NCI-H524 (cell line): ENCODE data around the gene NFASC.

Experiments
- DNase-seq, 2 experiments: peaks; one replicate each; lab custom pipeline; 2025; lab: John Stamatoyannopoulos, UW

The NFASC gene

DNA sequence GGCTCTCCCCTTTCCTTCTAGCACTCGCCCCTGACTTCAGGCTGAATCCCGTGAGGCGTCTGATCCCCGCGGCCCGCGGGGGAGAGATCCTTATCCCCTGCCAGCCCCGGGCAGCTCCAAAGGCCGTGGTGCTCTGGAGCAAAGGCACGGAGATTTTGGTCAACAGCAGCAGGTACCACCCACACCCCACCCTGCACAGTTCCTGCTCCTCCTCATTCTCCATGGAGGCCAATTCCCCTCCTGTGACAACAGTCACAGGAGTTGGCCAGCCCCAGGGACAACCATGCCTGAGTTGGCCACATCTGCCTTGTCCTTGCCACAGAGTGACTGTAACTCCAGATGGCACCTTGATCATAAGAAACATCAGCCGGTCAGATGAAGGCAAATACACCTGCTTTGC is 193.6 kb downstream of the NFASC start:
- DNase-seq = no peak

DNA sequence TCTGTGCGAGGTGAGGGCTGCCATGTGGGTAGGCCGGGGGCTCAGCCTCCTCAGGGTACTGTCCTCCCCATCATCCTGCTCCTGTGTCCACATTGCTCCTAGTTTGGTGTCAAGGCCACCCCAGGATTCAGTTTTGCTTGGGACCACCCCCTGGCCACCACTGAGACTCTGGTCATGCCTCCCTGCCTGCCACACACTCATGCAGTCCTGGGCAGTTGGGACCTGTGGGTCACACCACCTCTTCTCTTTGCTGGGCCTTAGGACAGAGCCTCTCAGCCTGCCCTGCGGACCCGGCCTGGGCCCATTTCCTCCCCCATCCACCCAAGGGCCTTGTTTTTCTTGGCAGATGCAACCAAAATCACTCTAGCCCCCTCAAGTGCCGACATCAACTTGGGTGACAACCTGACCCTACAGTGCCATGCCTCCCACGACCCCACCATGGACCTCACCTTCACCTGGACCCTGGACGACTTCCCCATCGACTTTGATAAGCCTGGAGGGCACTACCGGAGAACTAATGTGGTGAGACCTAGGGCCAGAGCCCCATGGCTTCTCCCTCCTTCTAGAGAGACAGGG is 194.2 kb downstream of the NFASC start:
- no peak for DNase-seq

DNA sequence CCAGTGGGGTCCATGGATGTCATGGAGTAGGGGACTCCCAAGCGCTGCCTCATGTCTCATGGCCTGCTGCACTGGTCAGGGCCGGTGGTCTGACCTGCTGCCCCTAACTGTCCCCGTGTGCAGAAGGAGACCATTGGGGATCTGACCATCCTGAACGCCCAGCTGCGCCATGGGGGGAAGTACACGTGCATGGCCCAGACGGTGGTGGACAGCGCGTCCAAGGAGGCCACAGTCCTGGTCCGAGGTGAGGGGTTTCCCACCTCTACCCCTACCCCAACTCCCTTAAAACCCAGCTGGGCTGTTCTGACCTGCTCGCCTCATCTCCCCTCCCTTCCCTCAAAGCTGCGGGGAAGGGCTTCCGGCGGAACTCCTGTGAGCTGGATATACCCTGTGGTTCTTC is 195.0 kb downstream of the NFASC start:
- no peak for DNase-seq

DNA sequence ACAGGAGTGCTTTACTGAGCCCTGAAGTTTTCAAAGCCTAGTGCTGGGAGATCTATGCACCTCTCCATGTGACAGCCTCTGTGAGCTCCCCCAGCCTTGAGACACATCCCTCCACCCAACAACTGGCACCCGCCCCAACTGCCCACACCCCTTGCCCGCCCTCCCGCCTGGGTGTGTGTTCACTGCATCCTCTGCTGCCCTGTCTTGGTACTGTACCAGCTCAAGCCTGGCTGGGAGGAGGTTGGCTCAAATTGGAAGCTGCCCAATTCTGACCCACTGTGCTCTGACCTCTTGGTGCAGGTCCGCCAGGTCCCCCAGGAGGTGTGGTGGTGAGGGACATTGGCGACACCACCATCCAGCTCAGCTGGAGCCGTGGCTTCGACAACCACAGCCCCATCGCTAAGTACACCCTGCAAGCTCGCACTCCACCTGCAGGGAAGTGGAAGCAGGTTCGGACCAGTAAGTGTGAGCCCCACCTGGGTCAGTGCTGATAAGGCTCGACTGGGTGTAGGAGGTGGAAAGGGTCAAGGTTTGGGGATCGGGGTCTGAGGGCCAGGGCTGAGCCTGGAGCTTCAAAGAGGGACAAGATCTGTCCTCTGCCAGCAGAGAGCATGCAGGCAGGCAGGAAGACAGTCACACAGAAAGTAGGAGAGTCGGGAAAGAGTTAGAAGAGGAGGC is 195.6 kb downstream of the NFASC start:
- DNase-seq = no peak

DNA sequence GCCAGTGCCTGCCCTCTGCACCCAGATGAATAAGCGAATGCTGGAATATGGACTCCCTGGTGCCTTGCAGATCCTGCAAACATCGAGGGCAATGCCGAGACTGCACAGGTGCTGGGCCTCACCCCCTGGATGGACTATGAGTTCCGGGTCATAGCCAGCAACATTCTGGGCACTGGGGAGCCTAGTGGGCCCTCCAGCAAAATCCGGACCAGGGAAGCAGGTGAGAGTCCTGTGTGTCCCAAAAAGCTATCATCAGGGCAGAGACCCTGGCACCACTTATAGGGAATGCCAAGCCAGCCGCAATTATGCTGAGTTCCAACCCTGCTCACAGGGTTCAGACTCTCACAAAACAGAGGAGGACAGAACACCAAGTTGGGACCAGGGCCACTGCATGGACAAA is 196.4 kb downstream of the NFASC start:
- no peak for DNase-seq

DNA sequence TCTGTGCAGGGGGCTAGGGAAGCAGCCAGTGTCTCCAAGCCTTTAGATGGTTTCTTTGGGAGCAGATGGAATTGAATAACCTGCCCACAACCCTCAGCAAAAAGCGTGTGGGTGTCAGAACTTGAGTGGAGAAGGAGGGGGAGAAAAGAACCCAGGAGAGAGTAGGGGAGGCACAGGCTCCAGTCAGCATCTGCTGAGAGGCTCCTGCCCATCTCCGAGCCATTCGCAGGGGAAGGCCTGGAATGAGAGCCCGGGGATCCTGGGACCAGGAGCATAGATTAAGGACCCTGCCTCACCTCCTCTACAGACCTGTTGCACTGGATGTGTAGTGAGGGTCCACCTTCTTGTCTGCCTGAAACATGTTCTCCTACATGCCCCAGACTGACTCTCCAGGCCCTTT is 197.3 kb downstream of the NFASC start:
- DNase-seq = no peak

DNA sequence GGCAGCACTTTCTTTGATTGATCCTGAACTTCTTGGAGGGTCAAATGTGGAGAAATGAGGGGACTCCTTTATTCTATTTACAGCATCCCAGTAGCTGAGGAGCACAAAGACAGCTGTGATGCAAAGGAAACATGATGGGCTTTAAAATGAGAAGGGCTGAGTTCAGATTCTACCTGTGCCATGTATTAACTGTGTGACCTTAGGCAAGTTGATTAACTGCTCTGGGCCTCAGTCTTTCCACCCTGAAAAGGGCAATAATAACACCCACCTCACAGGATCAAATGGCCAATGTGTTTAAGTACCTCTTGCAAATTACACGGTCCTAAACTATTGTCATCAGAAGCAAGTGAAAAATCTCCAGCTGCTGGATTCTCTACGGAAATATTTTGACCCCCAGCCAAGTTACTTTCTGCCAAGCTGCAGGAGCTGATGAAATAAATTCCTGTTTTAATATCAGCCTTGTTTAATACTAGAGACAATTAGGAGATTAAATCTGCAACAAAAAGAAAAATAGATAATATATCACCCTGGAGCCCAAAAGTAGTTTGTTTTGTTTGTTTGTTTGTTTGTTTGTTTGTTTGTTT is 197.9 kb downstream of the NFASC start:
- DNase-seq = no peak

DNA sequence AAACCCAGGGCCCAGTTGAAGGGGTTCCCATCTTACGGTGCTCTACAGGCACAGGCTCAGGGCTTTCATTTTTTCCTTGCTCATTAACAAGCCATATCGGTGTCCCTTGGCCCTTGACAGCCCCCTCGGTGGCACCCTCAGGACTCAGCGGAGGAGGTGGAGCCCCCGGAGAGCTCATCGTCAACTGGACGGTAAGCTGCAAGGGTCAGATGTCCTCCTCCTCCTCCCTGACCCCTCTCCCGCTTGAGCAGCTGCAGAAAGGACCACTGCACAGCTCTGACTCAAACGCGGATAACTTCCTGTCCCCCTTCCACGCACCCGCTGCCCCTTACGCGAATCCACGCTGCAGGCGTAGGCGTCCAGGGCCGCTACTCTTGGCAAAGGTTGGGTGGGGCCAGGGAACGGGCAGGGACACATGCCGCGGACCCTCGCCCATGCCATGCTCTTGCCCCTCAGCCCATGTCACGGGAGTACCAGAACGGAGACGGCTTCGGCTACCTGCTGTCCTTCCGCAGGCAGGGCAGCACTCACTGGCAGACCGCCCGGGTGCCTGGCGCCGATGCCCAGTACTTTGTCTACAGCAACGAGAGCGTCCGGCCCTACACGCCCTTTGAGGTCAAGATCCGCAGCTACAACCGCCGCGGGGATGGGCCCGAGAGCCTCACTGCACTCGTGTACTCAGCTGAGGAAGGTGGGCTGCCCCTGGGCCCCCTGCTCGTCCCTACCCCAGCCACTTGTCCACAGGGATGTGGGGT is 198.9 kb downstream of the NFASC start:
- no peak for DNase-seq

DNA sequence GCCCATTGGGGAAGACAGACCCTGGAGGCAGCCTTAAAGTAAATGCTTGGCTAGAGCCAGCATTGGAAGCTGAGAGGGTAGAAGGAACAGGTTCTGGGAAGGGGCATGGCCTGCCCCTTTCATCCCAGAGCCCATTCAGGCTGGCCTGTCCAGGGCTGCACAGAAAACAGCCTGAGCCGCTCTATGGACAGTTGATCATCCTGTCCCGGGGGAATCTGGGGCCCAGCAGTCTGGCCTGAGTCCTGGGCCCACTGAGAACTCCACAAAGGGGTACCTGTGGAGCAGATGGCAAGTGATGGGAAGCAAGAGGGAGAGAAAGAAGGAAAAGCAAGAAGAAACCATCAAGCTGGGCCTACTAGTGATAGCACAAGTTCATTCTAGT is 200.4 kb downstream of the NFASC start:
- no peak for DNase-seq

DNA sequence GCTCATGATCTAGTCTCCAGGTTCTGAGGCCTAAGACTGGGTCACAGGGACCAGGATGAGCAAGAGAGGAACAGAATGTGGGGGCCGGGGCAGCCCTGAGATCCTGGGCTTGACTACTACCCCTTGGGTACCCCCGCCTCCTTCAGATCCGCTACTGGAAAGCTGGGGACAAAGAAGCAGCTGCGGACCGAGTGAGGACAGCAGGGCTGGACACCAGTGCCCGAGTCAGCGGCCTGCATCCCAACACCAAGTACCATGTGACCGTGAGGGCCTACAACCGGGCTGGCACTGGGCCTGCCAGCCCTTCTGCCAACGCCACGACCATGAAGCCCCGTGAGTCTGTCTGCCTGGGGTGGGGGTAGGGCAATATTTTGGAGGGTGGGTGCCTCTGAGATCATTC is 201.1 kb downstream of the NFASC start:
- no peak for DNase-seq

DNA sequence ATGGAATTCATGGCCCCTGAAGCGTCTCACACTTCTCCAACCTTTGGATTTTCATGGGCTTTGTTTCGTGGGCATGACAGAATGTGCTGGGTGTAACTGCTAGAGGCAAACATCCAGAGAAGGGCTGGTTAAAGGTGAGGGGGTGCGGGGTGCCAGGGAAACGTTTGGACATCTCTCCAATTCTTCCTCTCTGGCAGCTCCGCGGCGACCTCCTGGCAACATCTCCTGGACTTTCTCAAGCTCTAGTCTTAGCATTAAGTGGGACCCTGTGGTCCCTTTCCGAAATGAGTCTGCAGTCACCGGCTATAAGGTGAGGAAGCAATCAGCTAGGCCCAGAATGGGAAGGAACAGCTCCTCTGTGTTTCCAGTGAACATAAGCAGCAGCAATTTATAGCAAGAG is 201.6 kb downstream of the NFASC start:
- DNase-seq = no peak
